CD14-positive monocyte (primary cell): ENCODE measurements around the gene SETBP1. TPM values are rescaled to one million over a fixed set of nuclear protein-coding genes. Genes with fewer than 3 reads are reported as not detected.

Source experiments
- DNase-seq, 3 donors: peaks; one replicate each; pipeline ENCODE4 v3.0.0-alpha.2; 2011 to 2022
- H2AFZ ChIP-seq: 2 replicates; pipeline ENCODE4 v1.6.0; 2012; ENCODE audit warnings: mild to moderate bottlenecking, low read depth, low read length, inconsistent platforms; ENCODE audit not compliant: insufficient read depth, poor library complexity, severe bottlenecking
- H3K27ac ChIP-seq, 2 donors: 1 replicate in 1 of 2; 2 replicates in 1 of 2; pipeline ENCODE4 v1.5.1; 2012 to 2013; ENCODE audit warnings: low read length in 2 of 2, control low read depth in 1 of 2, inconsistent platforms in 1 of 2, low read depth in 1 of 2, mild to moderate bottlenecking in 1 of 2
- H3K27me3 ChIP-seq, 2 donors: one replicate each; pipeline versions ENCODE4 v1.6.0 to v1.6.1; 2011 to 2013; ENCODE audit warnings: low read length in 2 of 2; ENCODE audit not compliant: control insufficient read depth in 2 of 2, insufficient read depth in 2 of 2
- H3K36me3 ChIP-seq, 2 donors: replicated peaks in 1 of 2; 1 replicate in 1 of 2; 2 replicates in 1 of 2; pipeline versions ENCODE4 v1.5.1 to v1.6.1; 2012 to 2013; ENCODE audit warnings: low read length in 2 of 2, control low read depth in 1 of 2, inconsistent platforms in 1 of 2, mild to moderate bottlenecking in 1 of 2; ENCODE audit not compliant: insufficient read depth in 2 of 2, control insufficient read depth in 1 of 2
- H3K4me1 ChIP-seq, 2 donors: 1 replicate in 1 of 2; 2 replicates in 1 of 2; pipeline versions ENCODE4 v1.5.1 to v1.6.1; 2012 to 2013; ENCODE audit warnings: low read length in 2 of 2, control low read depth in 1 of 2, inconsistent platforms in 1 of 2, mild to moderate bottlenecking in 1 of 2, moderate library complexity in 1 of 2; ENCODE audit not compliant: insufficient read depth in 2 of 2, control insufficient read depth in 1 of 2
- H3K4me2 ChIP-seq: replicated peaks from 2 replicates; pipeline ENCODE3; 2012; ENCODE audit warnings: low read length, moderate library complexity, mild to moderate bottlenecking; ENCODE audit not compliant: poor library complexity, severe bottlenecking; ENCODE audit errors: extremely low read depth
- H3K4me3 ChIP-seq, 3 experiments: fragments of 200-600 bp in 1 of 3; sonication (generic) in 1 of 3; replicated peaks in 1 of 3; 1 replicate in 2 of 3; 2 replicates in 1 of 3; pipeline ENCODE4 v1.5.1; 2011 to 2013; ENCODE audit warnings: low read length in 3 of 3, mild to moderate bottlenecking in 3 of 3, control low read depth in 2 of 3, low read depth in 2 of 3, inconsistent platforms in 1 of 3, moderate library complexity in 1 of 3
- H3K79me2 ChIP-seq: 2 replicates; pipeline ENCODE4 v1.6.0; 2012; ENCODE audit warnings: mild to moderate bottlenecking, control low read depth, inconsistent platforms, low read length, moderate library complexity; ENCODE audit not compliant: insufficient read depth
- H3K9ac ChIP-seq: 2 replicates; pipeline ENCODE4 v1.6.0; 2017; ENCODE audit warnings: low read length, mild to moderate bottlenecking; ENCODE audit not compliant: insufficient read depth, poor library complexity, severe bottlenecking
- H3K9me3 ChIP-seq, 2 donors: replicated peaks in 1 of 2; 1 replicate in 1 of 2; 2 replicates in 1 of 2; pipeline versions ENCODE4 v1.5.1 to v1.6.1; 2012 to 2013; ENCODE audit warnings: low read length in 2 of 2, control low read depth in 1 of 2; ENCODE audit not compliant: control insufficient read depth in 1 of 2, insufficient read depth in 1 of 2
- H4K20me1 ChIP-seq: 2 replicates; pipeline ENCODE4 v1.6.0; 2012; ENCODE audit warnings: mild to moderate bottlenecking, low read length, control low read depth, moderate library complexity; ENCODE audit not compliant: insufficient read depth
- H3K27ac Mint-ChIP-seq, 7 donors: one replicate each; pipeline ENCODE4 v1.8.0; 2020; ENCODE audit warnings: mild to moderate bottlenecking in 7 of 7, mixed read lengths in 7 of 7, moderate library complexity in 6 of 7, inconsistent platforms in 2 of 7
- H3K27me3 Mint-ChIP-seq, 3 donors: one replicate each; pipeline ENCODE4 v1.8.0; 2021 to 2022; ENCODE audit warnings: low read depth in 3 of 3, mild to moderate bottlenecking in 3 of 3, mixed read lengths in 3 of 3, moderate library complexity in 3 of 3, inconsistent platforms in 1 of 3
- H3K36me3 Mint-ChIP-seq, 2 donors: one replicate each; pipeline ENCODE4 v1.8.0; 2020; ENCODE audit warnings: mixed read lengths in 2 of 2, inconsistent platforms in 1 of 2, mild to moderate bottlenecking in 1 of 2
- H3K4me1 Mint-ChIP-seq: one replicate; pipeline ENCODE4 v1.8.0; 2020; ENCODE audit warnings: mild to moderate bottlenecking, mixed read lengths
- H3K4me3 Mint-ChIP-seq, 2 donors: one replicate each; pipeline ENCODE4 v1.8.0; 2020; ENCODE audit warnings: mild to moderate bottlenecking in 2 of 2, mixed read lengths in 2 of 2, moderate library complexity in 1 of 2
- H3K9me3 Mint-ChIP-seq, 7 donors: one replicate each; pipeline ENCODE4 v1.8.0; 2020 to 2022; ENCODE audit warnings: mixed read lengths in 7 of 7, mild to moderate bottlenecking in 6 of 7, moderate library complexity in 6 of 7, inconsistent platforms in 2 of 7
- WGBS: methylation state at CpG from one replicate; pipeline ENCODE4 v1.1.5; 2013; ENCODE audit warnings: missing lambda C conversion rate; ENCODE audit not compliant: insufficient coverage; 5-methylcytosine and 5-hydroxymethylcytosine counted together
- intact Hi-C, 2 donors: fragments of 100-400 bp; cut with micrococcal nuclease; formaldehyde crosslinking; loops; one replicate each; pipeline versions ENCODE4 v1.15.0 to v1.15.1; 2023
- polyA plus RNA-seq, 3 donors: library from polyadenylated mRNA; depleted of rRNA in 1 of 3; unstranded in 2 of 3; stranded (reverse) in 1 of 3; fragments of 300-500 nt in 2 of 3; fragments of >200 nt in 1 of 3; fragmentation: Illumina TruSeq in 2 of 3; gene quantifications; 1 replicate in 2 of 3; 2 replicates in 1 of 3; pipeline ENCODE4 v1.2.3, GENCODE V29; 2012 to 2021
- TF ChIP-seq, protein P1 (sequence below): fragments of 200-600 bp; IDR thresholded peaks from one replicate; pipeline ENCODE4 v1.8.0; 2022; ENCODE audit warnings: antibody characterized with exemption, mild to moderate bottlenecking

Gene SETBP1
- polyA plus RNA-seq, 3 donors = 0.01 to 1.2 TPM; not detected in 1

DNA sequence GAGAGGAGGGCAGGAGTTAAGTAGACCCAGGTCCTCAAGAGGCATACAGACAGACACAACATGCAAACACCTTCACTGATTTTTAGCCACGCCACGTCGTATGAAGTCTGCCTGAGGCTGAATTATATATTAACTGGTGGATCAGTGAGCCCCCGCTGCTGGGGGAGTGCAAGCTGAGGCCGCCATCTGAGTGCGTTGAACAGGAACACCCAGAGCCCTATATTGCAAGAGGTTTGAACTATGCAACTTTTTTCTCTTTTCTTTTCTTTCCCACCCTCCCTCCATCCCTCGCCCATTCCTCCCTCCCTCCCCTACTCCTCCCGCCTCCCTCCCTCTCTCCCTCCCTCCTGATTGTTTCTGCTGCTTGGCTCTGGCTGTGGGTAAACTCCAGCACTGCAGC lies 30.2 kb downstream of the SETBP1 start:
- Mint-ChIP-seq H3K9me3 (peaks cover 0 to 8% (median 0%) of the 10 kb centered on the region in 7 donors), H3K27ac (peak overlapping the region in 1 of 7 donors; percentile 6), H3K36me3 (peaks cover 0 to 4% of the 10 kb centered on the region in 2 donors), H3K4me3 (peak overlapping the region in 1 of 2 donors; percentile 52), H3K4me1 (peaks cover 17% of the 10 kb centered on the region), H3K27me3 (peaks cover 63 to 81% (median 73%) of the 10 kb centered on the region in 3 donors)
- Histone ChIP-seq H3K9me3 (no peaks in the 10 kb centered on the region), H3K79me2 (no peaks in the 10 kb centered on the region), H3K36me3 (no peaks in the 10 kb centered on the region), H3K9ac (no peak overlapping the region), H3K4me2 (no peak overlapping the region), H3K27me3 (peaks cover 57 to 76% of the 10 kb centered on the region in 2 donors), H3K4me1 (peaks cover 16 to 22% of the 10 kb centered on the region in 2 donors), H3K27ac (no peak overlapping the region), H3K4me3 (no peak overlapping the region), H2AFZ (no peak overlapping the region), H4K20me1 (no peaks in the 10 kb centered on the region)
- TF ChIP-seq, protein P1, sequence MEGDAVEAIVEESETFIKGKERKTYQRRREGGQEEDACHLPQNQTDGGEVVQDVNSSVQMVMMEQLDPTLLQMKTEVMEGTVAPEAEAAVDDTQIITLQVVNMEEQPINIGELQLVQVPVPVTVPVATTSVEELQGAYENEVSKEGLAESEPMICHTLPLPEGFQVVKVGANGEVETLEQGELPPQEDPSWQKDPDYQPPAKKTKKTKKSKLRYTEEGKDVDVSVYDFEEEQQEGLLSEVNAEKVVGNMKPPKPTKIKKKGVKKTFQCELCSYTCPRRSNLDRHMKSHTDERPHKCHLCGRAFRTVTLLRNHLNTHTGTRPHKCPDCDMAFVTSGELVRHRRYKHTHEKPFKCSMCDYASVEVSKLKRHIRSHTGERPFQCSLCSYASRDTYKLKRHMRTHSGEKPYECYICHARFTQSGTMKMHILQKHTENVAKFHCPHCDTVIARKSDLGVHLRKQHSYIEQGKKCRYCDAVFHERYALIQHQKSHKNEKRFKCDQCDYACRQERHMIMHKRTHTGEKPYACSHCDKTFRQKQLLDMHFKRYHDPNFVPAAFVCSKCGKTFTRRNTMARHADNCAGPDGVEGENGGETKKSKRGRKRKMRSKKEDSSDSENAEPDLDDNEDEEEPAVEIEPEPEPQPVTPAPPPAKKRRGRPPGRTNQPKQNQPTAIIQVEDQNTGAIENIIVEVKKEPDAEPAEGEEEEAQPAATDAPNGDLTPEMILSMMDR = no peak
- intact Hi-C loops = no loop called here
- DNase-seq = no peak
- 94% methylated on average over 2 of the region's 8 CpGs for WGBS

DNA sequence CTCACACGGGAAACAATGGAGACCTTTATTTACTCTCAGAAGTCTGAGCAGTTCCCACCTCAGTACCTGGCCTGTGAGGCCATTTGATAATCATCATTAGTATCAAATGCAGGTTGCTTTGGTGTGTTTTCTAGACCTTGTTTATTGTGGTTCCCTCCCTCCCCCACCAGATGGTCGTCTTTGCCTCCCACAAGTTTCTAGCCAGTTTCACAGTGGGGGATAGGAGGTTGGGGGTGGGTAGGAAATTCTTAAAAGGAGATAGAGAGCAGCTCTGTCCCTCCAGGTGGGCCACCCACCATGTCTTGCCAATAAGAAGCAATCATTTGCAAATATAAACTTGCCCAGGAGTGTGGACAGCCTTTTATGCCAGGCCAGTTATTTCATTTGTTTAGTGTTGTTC lies 31.3 kb downstream of the SETBP1 start:
- H3K4me1 ChIP-seq = peaks cover 16 to 22% of the 10 kb centered on the region in 2 donors
- Mint-ChIP-seq H3K4me3 (peak overlapping the region in 1 of 2 donors; percentile 72), H3K4me1 (peaks cover 18% of the 10 kb centered on the region)

More for the DNA sequence above, 31.3 kb downstream of the SETBP1 start:
- Mint-ChIP-seq H3K27me3 (peaks cover 66 to 87% (median 84%) of the 10 kb centered on the region in 3 donors), H3K27ac (no peak overlapping the region), H3K9me3 (peaks cover 0 to 8% (median 0%) of the 10 kb centered on the region in 7 donors), H3K36me3 (peaks cover 0 to 4% of the 10 kb centered on the region in 2 donors)
- H3K9ac ChIP-seq = no peak overlapping the region
- H3K4me3 ChIP-seq = no peak overlapping the region
- H3K79me2 ChIP-seq = no peaks in the 10 kb centered on the region
- no peak overlapping the region for H3K4me2 ChIP-seq
- no CpG with 5 or more reads among the region's 2 CpGs for WGBS
- no peak for DNase-seq
- H2AFZ ChIP-seq = no peak overlapping the region
- H4K20me1 ChIP-seq = no peaks in the 10 kb centered on the region
- H3K27ac ChIP-seq = no peak overlapping the region
- H3K27me3 ChIP-seq = peaks cover 60 to 76% of the 10 kb centered on the region in 2 donors
- intact Hi-C loops = no loop called here
- no peaks in the 10 kb centered on the region for H3K9me3 ChIP-seq
- TF ChIP-seq, protein P1 = no peak
- H3K36me3 ChIP-seq = no peaks in the 10 kb centered on the region
